Body of pancreas (tissue), 4 donors: ENCODE results near the gene COA8.

Experiments
- CTCF ChIP-seq, 7 experiments: fragments of 450-650 bp in 4 of 7; fragments of 200-600 bp in 3 of 7; sonication (generic) in 3 of 7; IDR thresholded peaks; one replicate each; pipeline ENCODE4 v1.5.1; 2016 to 2019; ENCODE audit warnings: antibody characterized with exemption in 7 of 7
- POLR2A ChIP-seq, 3 donors: fragments of 450-650 bp; IDR thresholded peaks; one replicate each; pipeline ENCODE4 v1.6.1; 2016; ENCODE audit warnings: antibody characterized with exemption in 3 of 3, mild to moderate bottlenecking in 2 of 3

- TF ChIP-seq CTCF (IDR thresholded peaks at IDR 0.05): no peak
- no peak for TF ChIP-seq POLR2A (IDR thresholded peaks at IDR 0.05)
Observed at GRCh38 chr14:103600503-103600902, 37.7 kb downstream of the COA8 start.
